SU-DHL-6 (cell line): ENCODE measurements around the gene THSD4.

Experiments
- H2AFZ ChIP-seq: fragments of 200-600 bp; sonication (generic); 2 replicates; pipeline ENCODE4 v1.6.1; 2014; ENCODE audit warnings: low read depth, mild to moderate bottlenecking, moderate library complexity, mixed read lengths, antibody characterized with exemption, low read length; ENCODE audit not compliant: severe bottlenecking
- H3F3A ChIP-seq: fragments of 200-600 bp; shearing (Covaris generic); 2 replicates; pipeline ENCODE4 v1.6.0; 2016; ENCODE audit warnings: antibody characterized with exemption, mild to moderate bottlenecking; ENCODE audit not compliant: insufficient read depth
- H3K27ac ChIP-seq: fragments of 200-600 bp; sonication (generic); 2 replicates; pipeline ENCODE4 v1.5.1; 2016; ENCODE audit warnings: low read depth, mild to moderate bottlenecking, low read length, moderate library complexity, mixed read lengths
- H3K27me3 ChIP-seq: fragments of 200-600 bp; sonication (generic), shearing (Covaris generic); 2 replicates; pipeline ENCODE4 v1.6.0; 2014; ENCODE audit warnings: mild to moderate bottlenecking, low read length
- H3K36me3 ChIP-seq: fragments of 200-600 bp; sonication (generic); 2 replicates; pipeline ENCODE4 v1.6.1; 2014; ENCODE audit warnings: mild to moderate bottlenecking, low read length, mixed read lengths
- H3K4me2 ChIP-seq: fragments of 300-600, 200-600 bp; shearing (Covaris generic), sonication (generic); 2 replicates; pipeline ENCODE4 v1.6.0; 2014; ENCODE audit warnings: low read length, low read depth, mild to moderate bottlenecking; ENCODE audit not compliant: poor library complexity, severe bottlenecking
- H3K4me3 ChIP-seq: fragments of 200-600 bp; sonication (generic); 2 replicates; pipeline ENCODE4 v1.5.1; 2014; ENCODE audit warnings: antibody characterized with exemption, low read length, mild to moderate bottlenecking, mixed read lengths; ENCODE audit not compliant: insufficient read depth, poor library complexity, severe bottlenecking
- H3K79me2 ChIP-seq: fragments of 200-600 bp; sonication (generic); 2 replicates; pipeline ENCODE4 v1.6.1; 2014; ENCODE audit warnings: mild to moderate bottlenecking, low read length, moderate library complexity; ENCODE audit not compliant: insufficient read depth
- H3K9ac ChIP-seq: fragments of 200-600 bp; sonication (generic); 2 replicates; pipeline ENCODE4 v1.7.0; 2014; ENCODE audit warnings: mild to moderate bottlenecking, low read length
- H3K9me2 ChIP-seq: fragments of 200-600 bp; sonication (generic); replicated peaks from 2 replicates; pipeline ENCODE4 v1.6.1; 2014; ENCODE audit warnings: low read length; ENCODE audit not compliant: insufficient read depth
- H3K9me3 ChIP-seq: fragments of 200-600 bp; sonication (generic); 2 replicates; pipeline ENCODE4 v1.6.1; 2014; ENCODE audit warnings: low read length, mixed read lengths; ENCODE audit not compliant: insufficient read depth
- H4K20me1 ChIP-seq: fragments of 200-600 bp; sonication (generic); 2 replicates; pipeline ENCODE4 v1.6.1; 2014; ENCODE audit warnings: low read depth, mild to moderate bottlenecking, antibody characterized with exemption, low read length, moderate library complexity, mixed read lengths
- CTCF ChIP-seq: fragments of 200-600 bp; sonication (generic); IDR thresholded peaks from one replicate; pipeline ENCODE4 v1.5.1; 2017; ENCODE audit warnings: antibody characterized with exemption, mild to moderate bottlenecking, low read length, moderate library complexity; ENCODE audit not compliant: insufficient read depth, poor library complexity, severe bottlenecking
- EZH2phosphoT487 ChIP-seq: fragments of 200-600 bp; sonication (generic), shearing (Covaris generic); conservative IDR thresholded peaks from 2 replicates; pipeline ENCODE4 v1.6.1; 2018; ENCODE audit warnings: mild to moderate bottlenecking, antibody characterized with exemption, low read length, moderate library complexity, mixed read lengths

THSD4 gene

GRCh38 chr15:71823801-71824200, 708.5 kb downstream of the THSD4 start:
- Histone ChIP-seq H3K9ac (no peak overlapping the region), H3K9me3 (no peaks in the 10 kb centered on the region), H3F3A (no peaks in the 10 kb centered on the region), H3K9me2 (no peaks in the 10 kb centered on the region), H3K4me3 (no peak overlapping the region), H3K4me2 (no peak overlapping the region), H4K20me1 (no peaks in the 10 kb centered on the region), H3K36me3 (peaks cover 46% of the 10 kb centered on the region), H3K79me2 (no peaks in the 10 kb centered on the region), H3K27ac (no peak overlapping the region), H3K27me3 (no peaks in the 10 kb centered on the region), H2AFZ (no peak overlapping the region)
- TF ChIP-seq EZH2phosphoT487 (no peak), CTCF (no peak)

GRCh38 chr15:71825021-71825730, 709.9 kb downstream of the THSD4 start:
- H3K27ac ChIP-seq, result no peak overlapping the region

GRCh38 chr15:71826196-71826595, 710.9 kb downstream of the THSD4 start:
- no peak overlapping the region for H3K4me2 ChIP-seq
- no peaks in the 10 kb centered on the region for H3F3A ChIP-seq
- peaks cover 59% of the 10 kb centered on the region for H3K36me3 ChIP-seq

More at GRCh38 chr15:71825021-71825730, 709.9 kb downstream of the THSD4 start:
- Histone ChIP-seq H3K4me3 (no peak overlapping the region), H3K27me3 (no peaks in the 10 kb centered on the region), H3K9ac (no peak overlapping the region), H3K36me3 (peaks cover 57% of the 10 kb centered on the region), H3K9me2 (no peaks in the 10 kb centered on the region), H2AFZ (no peak overlapping the region), H4K20me1 (no peaks in the 10 kb centered on the region), H3K79me2 (no peaks in the 10 kb centered on the region), H3K4me2 (no peak overlapping the region), H3K9me3 (no peaks in the 10 kb centered on the region), H3F3A (no peaks in the 10 kb centered on the region)
- no peak for TF ChIP-seq CTCF
- TF ChIP-seq EZH2phosphoT487, result no peak

More at GRCh38 chr15:71826196-71826595, 710.9 kb downstream of the THSD4 start:
- H3K9me3 ChIP-seq, result no peaks in the 10 kb centered on the region
- H3K4me3 ChIP-seq, result no peak overlapping the region
- no peaks in the 10 kb centered on the region for H3K79me2 ChIP-seq
- H2AFZ ChIP-seq, result no peak overlapping the region
- H3K9ac ChIP-seq, result no peak overlapping the region
- H3K9me2 ChIP-seq, result no peaks in the 10 kb centered on the region
- no peaks in the 10 kb centered on the region for H3K27me3 ChIP-seq
- no peak overlapping the region for H3K27ac ChIP-seq
- no peaks in the 10 kb centered on the region for H4K20me1 ChIP-seq
- TF ChIP-seq EZH2phosphoT487 (no peak), CTCF (no peak)
